HEK293 (cell line): ENCODE results near the gene NOSIP.

Experiments
- KLF9 ChIP-seq: fragments of 450-650 bp; formaldehyde crosslinking; IDR thresholded peaks from 2 replicates; pipeline ENCODE4 v1.5.1; 2016; ENCODE audit warnings: missing biosample characterization, missing genetic modification characterization, low read depth
- PRDM1 ChIP-seq: fragments of 450-650 bp; formaldehyde crosslinking; IDR thresholded peaks from 2 replicates; pipeline ENCODE4; 2016; ENCODE audit warnings: missing biosample characterization, missing genetic modification characterization
- PRDM2 ChIP-seq: fragments of 450-650 bp; formaldehyde crosslinking; IDR thresholded peaks from 2 replicates; pipeline ENCODE4 v1.5.1; 2016; ENCODE audit warnings: missing biosample characterization, missing genetic modification characterization, borderline replicate concordance
- ZBTB21 ChIP-seq: fragments of 450-650 bp; formaldehyde crosslinking; IDR thresholded peaks from 2 replicates; pipeline ENCODE4 v1.5.1; 2017; ENCODE audit warnings: missing biosample characterization, missing genetic modification characterization
- ZBTB7A ChIP-seq: fragments of 450-650 bp; formaldehyde crosslinking; IDR thresholded peaks from 2 replicates; pipeline ENCODE4 v1.5.1; 2016; ENCODE audit warnings: low read depth, missing biosample characterization, missing genetic modification characterization
- ZFP41 ChIP-seq: fragments of 450-650 bp; formaldehyde crosslinking; IDR thresholded peaks from 2 replicates; pipeline ENCODE4 v1.5.1; 2016; ENCODE audit warnings: missing biosample characterization, missing genetic modification characterization, borderline replicate concordance
- ZNF121 ChIP-seq: fragments of 450-650 bp; formaldehyde crosslinking; IDR thresholded peaks from 2 replicates; pipeline ENCODE4 v1.5.1; 2016; ENCODE audit warnings: missing biosample characterization, missing genetic modification characterization
- ZNF140 ChIP-seq: fragments of 450-650 bp; formaldehyde crosslinking; IDR thresholded peaks from 2 replicates; pipeline ENCODE4 v1.5.1; 2016; ENCODE audit warnings: missing biosample characterization, missing genetic modification characterization
- ZNF202 ChIP-seq: fragments of 450-650 bp; formaldehyde crosslinking; IDR thresholded peaks from 2 replicates; pipeline ENCODE4 v1.5.1; 2016; ENCODE audit warnings: missing biosample characterization, missing genetic modification characterization, borderline replicate concordance
- ZNF23 ChIP-seq: fragments of 450-650 bp; formaldehyde crosslinking; IDR thresholded peaks from 2 replicates; pipeline ENCODE4 v1.5.1; 2016; ENCODE audit warnings: missing biosample characterization, missing genetic modification characterization, borderline replicate concordance
- ZNF266 ChIP-seq: fragments of 450-650 bp; formaldehyde crosslinking; IDR thresholded peaks from 2 replicates; pipeline ENCODE4 v1.5.1; 2016; ENCODE audit warnings: missing biosample characterization, missing genetic modification characterization, low read depth
- ZNF350 ChIP-seq: fragments of 450-650 bp; formaldehyde crosslinking; IDR thresholded peaks from 2 replicates; pipeline ENCODE4 v1.5.0; 2017; ENCODE audit warnings: missing biosample characterization, mild to moderate bottlenecking, missing genetic modification characterization
- ZNF426 ChIP-seq: fragments of 450-650 bp; formaldehyde crosslinking; IDR thresholded peaks from 2 replicates; pipeline ENCODE4 v1.5.1; 2017; ENCODE audit warnings: missing biosample characterization, missing genetic modification characterization, mild to moderate bottlenecking, inconsistent platforms, moderate library complexity
- ZNF48 ChIP-seq: fragments of 450-650 bp; formaldehyde crosslinking; IDR thresholded peaks from 2 replicates; pipeline ENCODE4 v1.5.1; 2016; ENCODE audit warnings: missing biosample characterization, missing genetic modification characterization
- ZNF513 ChIP-seq: fragments of 450-650 bp; IDR thresholded peaks from 2 replicates; pipeline ENCODE4 v1.5.1; 2018; ENCODE audit warnings: missing biosample characterization, missing genetic modification characterization
- ZNF596 ChIP-seq: fragments of 450-650 bp; IDR thresholded peaks from 2 replicates; pipeline ENCODE4 v1.5.0; 2018; ENCODE audit warnings: missing biosample characterization, mild to moderate bottlenecking, missing genetic modification characterization, moderate library complexity
- ZNF626 ChIP-seq: fragments of 450-650 bp; sonication (Bioruptor Pico); formaldehyde crosslinking; IDR thresholded peaks from 2 replicates; pipeline ENCODE4 v1.5.1; 2018; ENCODE audit warnings: missing biosample characterization, missing genetic modification characterization, inconsistent platforms
- ZNF777 ChIP-seq: fragments of 450-650 bp; formaldehyde crosslinking; IDR thresholded peaks from 2 replicates; pipeline ENCODE4 v1.5.1; 2017; ENCODE audit warnings: missing biosample characterization, missing genetic modification characterization, borderline replicate concordance
- TF ChIP-seq, protein P1 (sequence below): fragments of 450-650 bp; formaldehyde crosslinking; IDR thresholded peaks from 2 replicates; pipeline ENCODE4 v1.5.1; 2016; ENCODE audit warnings: missing biosample characterization, missing genetic modification characterization, low read depth
- TF ChIP-seq, protein P2 (sequence below): fragments of 450-650 bp; formaldehyde crosslinking; IDR thresholded peaks from 2 replicates; pipeline ENCODE4 v1.5.1; 2017; ENCODE audit warnings: missing biosample characterization, missing genetic modification characterization
- TF ChIP-seq, protein P3 (sequence below): fragments of 450-650 bp; formaldehyde crosslinking; optimal IDR thresholded peaks from 2 replicates; pipeline ENCODE3; 2016; ENCODE audit warnings: missing biosample characterization, mild to moderate bottlenecking, missing genetic modification characterization
- TF ChIP-seq, protein P4 (sequence below): fragments of 450-650 bp; formaldehyde crosslinking; IDR thresholded peaks from 2 replicates; pipeline ENCODE4 v1.5.1; 2016; ENCODE audit warnings: missing biosample characterization, missing genetic modification characterization

Gene NOSIP

DNA sequence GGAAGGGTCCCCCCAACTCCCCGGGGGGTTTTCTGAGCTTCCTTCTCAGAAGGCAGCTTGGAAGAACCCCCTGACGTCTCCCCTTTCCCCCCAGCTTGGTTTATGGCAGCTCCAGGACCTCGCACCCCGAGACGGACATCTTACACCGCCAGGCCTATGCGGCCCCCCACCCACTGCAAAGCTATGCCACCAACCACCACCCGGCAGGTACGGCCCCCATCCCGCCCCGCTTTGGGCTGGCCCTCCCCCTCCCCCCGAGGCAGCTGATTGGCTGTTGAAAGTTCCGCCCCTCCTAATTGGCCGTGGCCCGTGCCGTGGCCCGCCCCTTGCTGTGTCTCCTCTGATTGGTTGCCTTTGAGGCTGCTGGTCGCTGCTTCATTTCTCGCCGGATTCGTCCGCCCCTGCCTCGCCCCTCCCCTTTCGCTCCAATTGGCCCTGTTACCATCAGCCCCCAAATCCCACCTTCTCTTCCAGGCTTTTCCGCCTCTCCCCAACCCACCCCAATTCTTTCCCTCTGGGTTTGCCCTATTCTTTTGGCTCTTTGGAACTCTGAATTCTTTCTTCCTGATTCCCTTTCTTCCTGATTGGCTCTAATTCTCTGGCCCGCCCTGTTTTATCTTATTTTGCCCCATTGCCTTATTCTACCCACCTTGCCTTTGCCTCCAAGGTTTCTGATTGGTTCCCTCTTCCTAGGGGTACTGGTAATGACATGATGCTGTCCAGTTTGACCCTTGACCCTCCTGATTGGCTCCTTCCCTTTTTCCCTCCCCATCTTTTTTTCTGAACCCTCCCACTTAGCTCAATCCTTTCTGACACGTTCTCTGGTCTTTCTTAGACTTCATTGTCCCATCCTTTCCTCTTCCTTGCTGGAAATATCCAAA is 13.1 kb upstream of the NOSIP start (continued):
- TF ChIP-seq, protein P1, sequence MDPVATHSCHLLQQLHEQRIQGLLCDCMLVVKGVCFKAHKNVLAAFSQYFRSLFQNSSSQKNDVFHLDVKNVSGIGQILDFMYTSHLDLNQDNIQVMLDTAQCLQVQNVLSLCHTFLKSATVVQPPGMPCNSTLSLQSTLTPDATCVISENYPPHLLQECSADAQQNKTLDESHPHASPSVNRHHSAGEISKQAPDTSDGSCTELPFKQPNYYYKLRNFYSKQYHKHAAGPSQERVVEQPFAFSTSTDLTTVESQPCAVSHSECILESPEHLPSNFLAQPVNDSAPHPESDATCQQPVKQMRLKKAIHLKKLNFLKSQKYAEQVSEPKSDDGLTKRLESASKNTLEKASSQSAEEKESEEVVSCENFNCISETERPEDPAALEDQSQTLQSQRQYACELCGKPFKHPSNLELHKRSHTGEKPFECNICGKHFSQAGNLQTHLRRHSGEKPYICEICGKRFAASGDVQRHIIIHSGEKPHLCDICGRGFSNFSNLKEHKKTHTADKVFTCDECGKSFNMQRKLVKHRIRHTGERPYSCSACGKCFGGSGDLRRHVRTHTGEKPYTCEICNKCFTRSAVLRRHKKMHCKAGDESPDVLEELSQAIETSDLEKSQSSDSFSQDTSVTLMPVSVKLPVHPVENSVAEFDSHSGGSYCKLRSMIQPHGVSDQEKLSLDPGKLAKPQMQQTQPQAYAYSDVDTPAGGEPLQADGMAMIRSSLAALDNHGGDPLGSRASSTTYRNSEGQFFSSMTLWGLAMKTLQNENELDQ: no peak
- no peak for TF ChIP-seq PRDM2 (tag by site-specific recombination)
- TF ChIP-seq ZNF426 (tag by site-specific recombination): no peak
- TF ChIP-seq KLF9 (tag by site-specific recombination): peak; percentile 46; the same call in 1 of the 2 replicates
- TF ChIP-seq, protein P2, sequence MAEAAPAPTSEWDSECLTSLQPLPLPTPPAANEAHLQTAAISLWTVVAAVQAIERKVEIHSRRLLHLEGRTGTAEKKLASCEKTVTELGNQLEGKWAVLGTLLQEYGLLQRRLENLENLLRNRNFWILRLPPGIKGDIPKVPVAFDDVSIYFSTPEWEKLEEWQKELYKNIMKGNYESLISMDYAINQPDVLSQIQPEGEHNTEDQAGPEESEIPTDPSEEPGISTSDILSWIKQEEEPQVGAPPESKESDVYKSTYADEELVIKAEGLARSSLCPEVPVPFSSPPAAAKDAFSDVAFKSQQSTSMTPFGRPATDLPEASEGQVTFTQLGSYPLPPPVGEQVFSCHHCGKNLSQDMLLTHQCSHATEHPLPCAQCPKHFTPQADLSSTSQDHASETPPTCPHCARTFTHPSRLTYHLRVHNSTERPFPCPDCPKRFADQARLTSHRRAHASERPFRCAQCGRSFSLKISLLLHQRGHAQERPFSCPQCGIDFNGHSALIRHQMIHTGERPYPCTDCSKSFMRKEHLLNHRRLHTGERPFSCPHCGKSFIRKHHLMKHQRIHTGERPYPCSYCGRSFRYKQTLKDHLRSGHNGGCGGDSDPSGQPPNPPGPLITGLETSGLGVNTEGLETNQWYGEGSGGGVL (tag by site-specific recombination): peak; percentile 44; the same call in 1 of the 2 replicates
- no peak for TF ChIP-seq ZNF121 (tag by site-specific recombination)
- TF ChIP-seq ZNF513: no peak
- no peak for TF ChIP-seq ZNF23 (tag by site-specific recombination)
- TF ChIP-seq, protein P3, sequence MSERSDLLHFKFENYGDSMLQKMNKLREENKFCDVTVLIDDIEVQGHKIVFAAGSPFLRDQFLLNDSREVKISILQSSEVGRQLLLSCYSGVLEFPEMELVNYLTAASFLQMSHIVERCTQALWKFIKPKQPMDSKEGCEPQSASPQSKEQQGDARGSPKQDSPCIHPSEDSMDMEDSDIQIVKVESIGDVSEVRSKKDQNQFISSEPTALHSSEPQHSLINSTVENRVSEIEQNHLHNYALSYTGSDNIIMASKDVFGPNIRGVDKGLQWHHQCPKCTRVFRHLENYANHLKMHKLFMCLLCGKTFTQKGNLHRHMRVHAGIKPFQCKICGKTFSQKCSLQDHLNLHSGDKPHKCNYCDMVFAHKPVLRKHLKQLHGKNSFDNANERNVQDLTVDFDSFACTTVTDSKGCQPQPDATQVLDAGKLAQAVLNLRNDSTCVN: no peak
- TF ChIP-seq ZFP41 (tag by site-specific recombination): no peak
- no peak for TF ChIP-seq ZNF202 (tag by site-specific recombination)
- TF ChIP-seq ZNF596 (tag by site-specific recombination): no peak
- TF ChIP-seq ZNF626 (tag by site-specific recombination): no peak
- no peak for TF ChIP-seq ZNF777 (tag by site-specific recombination)
- TF ChIP-seq, protein P4, sequence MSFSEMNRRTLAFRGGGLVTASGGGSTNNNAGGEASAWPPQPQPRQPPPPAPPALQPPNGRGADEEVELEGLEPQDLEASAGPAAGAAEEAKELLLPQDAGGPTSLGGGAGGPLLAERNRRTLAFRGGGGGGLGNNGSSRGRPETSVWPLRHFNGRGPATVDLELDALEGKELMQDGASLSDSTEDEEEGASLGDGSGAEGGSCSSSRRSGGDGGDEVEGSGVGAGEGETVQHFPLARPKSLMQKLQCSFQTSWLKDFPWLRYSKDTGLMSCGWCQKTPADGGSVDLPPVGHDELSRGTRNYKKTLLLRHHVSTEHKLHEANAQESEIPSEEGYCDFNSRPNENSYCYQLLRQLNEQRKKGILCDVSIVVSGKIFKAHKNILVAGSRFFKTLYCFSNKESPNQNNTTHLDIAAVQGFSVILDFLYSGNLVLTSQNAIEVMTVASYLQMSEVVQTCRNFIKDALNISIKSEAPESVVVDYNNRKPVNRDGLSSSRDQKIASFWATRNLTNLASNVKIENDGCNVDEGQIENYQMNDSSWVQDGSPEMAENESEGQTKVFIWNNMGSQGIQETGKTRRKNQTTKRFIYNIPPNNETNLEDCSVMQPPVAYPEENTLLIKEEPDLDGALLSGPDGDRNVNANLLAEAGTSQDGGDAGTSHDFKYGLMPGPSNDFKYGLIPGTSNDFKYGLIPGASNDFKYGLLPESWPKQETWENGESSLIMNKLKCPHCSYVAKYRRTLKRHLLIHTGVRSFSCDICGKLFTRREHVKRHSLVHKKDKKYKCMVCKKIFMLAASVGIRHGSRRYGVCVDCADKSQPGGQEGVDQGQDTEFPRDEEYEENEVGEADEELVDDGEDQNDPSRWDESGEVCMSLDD (tag by site-specific recombination): peak; percentile 94
- TF ChIP-seq ZNF266: no peak
- TF ChIP-seq ZBTB21 (tag by site-specific recombination): no peak
- no peak for TF ChIP-seq ZNF48
- TF ChIP-seq ZNF140: no peak; the same call in 1 of the 2 replicates
- TF ChIP-seq PRDM1 (tag by site-specific recombination): no peak
- TF ChIP-seq ZBTB7A (tag by site-specific recombination): no peak
- no peak for TF ChIP-seq ZNF350
